ENCODE results near the gene GOLGA6L9.
"Not testable (repeated sequence)": the region's sequence is repeated elsewhere in the genome, so short reads cannot be mapped to it uniquely, and the experiment has no call there.

DNA sequence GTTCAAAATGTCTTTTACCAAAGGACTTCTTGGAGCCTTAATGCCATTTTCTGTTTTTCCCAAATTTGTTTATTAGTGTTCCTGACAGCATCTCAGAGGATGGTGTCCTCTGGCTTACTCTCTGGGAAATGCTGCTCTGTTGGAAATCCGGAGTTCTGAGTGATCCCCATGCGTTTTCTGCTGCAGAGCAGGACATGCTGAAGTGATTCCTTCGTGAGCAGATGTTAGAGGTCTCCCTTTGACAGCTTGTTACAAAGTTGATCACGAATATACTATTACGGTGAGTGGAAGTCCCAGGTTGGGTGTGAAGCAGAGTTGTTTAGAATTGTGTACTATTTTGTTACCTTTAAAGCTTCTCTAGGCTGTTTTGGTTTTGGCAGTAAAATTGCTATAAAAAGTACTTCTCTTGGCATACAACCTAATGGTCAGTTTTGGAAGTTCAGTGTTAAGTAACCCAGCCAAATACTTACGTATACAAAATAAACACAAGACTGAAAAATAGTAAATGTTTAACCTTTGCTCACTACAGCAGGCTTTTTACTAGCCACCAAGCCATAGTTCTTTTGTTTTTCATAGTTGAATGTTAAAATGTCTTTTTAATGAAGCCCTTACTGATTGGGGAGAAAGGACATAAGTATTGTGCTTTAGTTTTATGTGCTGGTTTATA, 15.0 kb upstream of the GOLGA6L9 start:
- TF ChIP-seq EZH2 (IDR thresholded peaks at IDR 0.05; ENCODE audit: insufficient read depth, poor library complexity, severe bottlenecking); EZH2phosphoT487 (IDR thresholded peaks at IDR 0.05; ENCODE audit: insufficient read depth, low read depth): not testable (repeated sequence)

All from GM23248 (cell line).